Activated T-helper 9 cell treated with anti-CD3 and anti-CD28 coated beads, Interleukin-2, amount 50 U/mL, for 16 hours (primary cell): Measurements from ENCODE around the gene KDM4B.

Experiments
- DNase-seq: peaks from one replicate; pipeline ENCODE4 v3.0.0-alpha.2; 2020; ENCODE audit warnings: low read depth

KDM4B gene

DNA sequence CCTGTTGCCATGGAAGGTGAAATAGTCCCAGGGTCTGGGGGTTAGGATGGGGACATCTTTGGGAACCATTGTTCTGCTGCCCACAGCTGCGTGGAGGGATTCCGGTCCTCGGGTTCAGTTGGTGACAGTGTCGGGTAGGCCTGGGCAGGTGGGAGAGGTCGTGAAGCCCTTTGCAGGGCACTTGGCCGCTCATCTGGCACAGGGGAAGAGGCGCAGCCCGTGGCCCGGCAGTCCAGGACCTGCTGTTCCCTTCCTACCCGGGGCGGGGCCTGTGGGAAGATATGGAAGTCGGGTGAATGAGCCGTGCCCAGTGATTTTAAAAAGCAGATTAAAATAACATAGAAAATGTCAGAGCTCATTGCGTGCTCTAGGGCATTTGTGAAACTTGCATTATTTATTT, 44.8 kb downstream of the KDM4B start:
- DNase-seq: no peak

DNA sequence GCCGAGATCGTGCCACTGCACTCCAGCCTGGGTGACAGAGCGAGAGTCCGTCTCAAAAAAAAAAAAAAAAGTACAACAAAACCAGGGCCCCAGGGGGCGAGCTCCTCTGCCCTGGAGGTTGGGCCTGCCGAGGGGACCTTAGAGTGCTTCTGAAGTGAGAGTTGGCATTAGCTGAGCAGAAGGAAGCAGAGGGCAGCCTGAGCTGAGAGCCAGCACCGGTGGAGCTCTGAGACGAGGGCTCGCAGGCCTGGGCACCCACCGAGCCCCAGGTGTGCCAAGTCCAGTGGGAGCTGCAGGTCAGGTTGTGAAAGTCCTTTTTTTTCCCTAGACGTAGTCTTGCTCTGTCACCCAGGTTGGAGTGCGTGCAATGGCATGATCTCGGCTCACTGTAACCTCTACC, 46.0 kb downstream of the KDM4B start:
- no peak for DNase-seq

DNA sequence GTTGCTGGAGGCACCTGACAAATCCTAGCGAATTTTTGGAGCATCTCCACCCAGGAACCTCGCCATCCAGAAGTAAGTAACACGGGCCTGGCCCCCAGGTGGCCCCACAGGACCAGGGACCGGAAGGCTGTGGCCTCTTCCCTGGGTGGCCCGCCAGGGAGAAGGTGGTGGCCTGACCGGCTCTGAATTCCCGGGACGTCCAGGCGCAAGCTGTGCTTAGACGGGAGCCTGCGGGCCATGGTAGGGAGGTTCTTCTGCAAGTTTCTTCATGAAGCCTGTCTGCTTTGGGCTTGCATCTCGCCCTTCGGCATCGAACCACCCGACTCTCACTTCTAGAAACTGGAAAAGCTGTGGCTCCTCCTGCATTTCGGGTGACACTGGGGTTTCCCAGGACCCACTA, 47.4 kb downstream of the KDM4B start:
- DNase-seq: no peak

DNA sequence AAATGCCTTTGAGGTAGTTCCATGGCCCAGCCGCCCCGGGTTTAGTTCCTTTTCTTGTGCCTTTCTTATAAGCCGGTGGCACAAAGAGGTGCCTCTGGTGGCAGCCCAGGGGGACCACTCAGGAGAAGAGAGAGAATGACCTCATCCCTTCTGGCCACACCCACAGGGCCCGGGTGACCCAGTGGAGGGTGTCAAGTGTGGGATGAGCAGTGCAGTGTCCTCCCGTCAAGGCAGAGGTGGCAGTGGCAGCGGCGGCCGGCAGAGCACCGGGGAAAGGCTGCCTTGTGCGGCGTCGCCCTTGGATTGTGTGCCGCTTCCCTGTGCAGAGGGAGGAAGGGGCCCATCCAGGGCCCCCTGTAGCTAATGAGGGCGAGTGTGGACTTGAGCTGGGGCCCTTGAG, 47.9 kb downstream of the KDM4B start:
- DNase-seq: no peak

DNA sequence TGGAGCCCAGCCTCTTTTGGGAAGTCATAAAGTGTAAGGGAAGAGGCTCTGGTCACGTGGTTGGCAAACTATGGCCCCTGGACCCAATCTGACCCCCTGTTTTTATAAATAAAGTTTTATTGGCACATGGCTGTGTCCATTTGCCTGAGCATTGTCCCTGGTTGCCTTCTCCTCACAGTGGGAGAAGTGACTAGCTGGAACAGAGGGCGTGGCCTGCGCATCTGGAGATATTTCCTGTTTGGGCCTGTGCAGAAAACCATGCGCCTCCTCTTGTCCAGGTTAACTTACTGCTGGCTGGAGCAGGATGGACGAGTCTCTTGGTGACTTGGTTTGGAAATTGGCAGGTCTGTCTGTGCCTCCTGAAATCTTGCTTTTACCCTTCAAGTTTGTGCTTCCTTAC, 48.3 kb downstream of the KDM4B start:
- DNase-seq: no peak

DNA sequence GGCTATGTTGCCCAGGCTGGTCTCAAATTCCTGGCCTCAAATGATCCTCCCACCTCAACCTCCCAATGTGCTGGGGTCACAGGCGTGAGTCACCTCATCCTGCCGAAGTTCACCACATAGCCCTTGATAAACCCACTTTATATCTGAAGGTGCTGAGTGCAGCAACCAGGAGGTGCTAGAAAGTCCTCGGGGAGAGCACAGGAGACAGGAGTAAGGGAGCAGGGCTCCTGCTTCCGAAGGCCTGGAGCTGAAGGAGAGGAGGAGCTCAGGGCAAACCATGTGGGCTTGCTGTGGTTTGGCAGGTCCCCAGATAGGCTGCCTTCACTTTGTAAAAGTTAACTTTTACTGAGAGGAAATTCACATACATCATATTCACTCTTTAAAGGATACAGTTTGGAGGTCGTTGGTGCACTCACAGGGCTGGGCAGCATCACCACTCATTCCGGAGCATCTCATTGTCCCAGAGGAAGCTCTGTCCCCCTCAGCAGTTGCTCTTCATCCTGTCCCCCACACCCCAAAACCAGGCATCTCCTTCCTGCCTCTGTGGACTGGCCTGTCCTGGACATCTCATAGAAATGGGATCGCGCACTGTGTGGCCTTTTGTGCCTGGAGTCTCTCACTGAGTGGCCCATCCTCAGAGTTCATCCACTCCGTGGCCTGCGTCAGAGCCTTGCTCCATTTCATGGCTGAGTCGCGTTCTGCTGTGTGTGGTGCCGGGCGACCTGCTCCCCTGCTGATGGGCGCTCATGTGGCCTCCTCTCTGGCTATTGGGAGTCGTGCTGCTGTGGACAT, 49.5 kb downstream of the KDM4B start:
- no peak for DNase-seq

DNA sequence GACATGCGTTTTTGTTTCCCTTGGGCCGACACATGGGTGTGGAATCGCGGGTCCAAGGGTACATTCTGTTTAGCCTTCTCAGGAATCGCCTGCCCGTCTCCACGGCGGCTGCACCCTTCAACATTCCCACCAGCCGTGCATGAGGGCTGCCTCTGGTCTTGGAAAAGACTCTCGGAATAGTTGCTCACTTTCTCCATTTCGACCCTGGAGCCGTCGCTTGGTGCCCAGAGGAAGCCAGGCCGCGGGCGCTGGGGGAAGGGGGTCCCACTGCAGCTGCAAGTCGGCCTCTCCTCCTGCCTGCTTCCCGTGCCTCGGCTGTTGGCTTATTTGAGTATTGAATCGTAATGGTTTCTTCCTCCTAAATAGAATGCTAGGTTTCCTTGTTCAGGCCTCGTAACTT, 51.5 kb downstream of the KDM4B start:
- DNase-seq: no peak

DNA sequence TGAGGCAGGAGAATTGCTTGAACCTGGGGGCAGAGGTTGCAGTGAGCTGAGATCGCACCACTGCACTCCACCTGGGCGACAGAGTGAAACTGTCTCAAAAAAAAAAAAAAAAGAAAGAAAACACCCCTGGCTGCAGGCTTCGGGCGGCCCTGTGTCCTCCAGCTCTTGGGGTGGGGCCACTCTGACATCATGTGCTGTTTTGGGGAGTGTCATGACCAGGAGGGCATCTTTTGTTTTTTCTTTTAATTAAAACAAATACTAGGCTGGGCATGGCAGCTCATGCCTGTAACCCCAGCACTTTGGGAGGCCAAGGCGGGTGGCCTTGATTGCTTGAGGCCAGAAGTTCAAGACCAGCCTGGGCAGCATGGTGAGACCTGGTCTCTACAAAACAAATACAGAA, 52.1 kb downstream of the KDM4B start:
- no peak for DNase-seq

DNA sequence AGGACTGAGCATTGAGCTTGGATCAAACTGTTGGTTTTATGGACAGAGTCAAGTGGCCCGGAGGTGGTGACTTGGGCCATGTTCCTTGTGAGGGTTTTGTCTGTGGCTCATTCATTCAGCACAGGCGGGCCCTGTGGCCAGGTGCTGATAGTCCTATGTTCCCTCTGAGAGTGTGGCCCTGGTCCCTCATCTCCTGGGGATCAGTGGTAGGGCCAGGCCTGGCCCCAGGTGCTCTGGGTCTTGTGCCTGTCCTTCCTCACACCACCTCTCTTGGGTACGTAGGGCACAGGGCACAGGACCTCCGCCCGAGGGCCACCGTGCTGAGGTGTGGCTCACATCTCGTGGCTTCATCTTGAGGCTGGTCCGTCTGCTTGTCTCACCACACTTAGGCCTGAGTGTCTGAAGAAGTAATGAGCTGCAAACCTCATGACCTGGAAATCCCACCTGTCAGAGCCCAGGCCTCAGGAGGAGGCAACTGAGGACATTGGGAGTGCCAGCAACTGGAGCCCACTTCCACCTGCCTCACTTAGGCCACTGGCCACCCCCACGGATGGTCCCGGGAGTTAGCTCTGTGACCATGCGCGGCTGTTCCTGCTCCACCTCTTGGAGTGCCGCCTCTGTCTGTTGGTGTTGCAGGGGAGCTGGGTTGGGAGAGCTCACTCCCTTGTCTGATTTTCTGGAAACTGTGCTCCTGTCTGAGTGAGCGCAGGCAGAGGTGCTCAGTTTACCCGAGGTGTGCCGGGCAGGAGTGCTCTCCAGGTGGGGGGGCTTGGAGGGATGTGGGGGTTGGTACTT, 53.4 kb downstream of the KDM4B start:
- no peak for DNase-seq

DNA sequence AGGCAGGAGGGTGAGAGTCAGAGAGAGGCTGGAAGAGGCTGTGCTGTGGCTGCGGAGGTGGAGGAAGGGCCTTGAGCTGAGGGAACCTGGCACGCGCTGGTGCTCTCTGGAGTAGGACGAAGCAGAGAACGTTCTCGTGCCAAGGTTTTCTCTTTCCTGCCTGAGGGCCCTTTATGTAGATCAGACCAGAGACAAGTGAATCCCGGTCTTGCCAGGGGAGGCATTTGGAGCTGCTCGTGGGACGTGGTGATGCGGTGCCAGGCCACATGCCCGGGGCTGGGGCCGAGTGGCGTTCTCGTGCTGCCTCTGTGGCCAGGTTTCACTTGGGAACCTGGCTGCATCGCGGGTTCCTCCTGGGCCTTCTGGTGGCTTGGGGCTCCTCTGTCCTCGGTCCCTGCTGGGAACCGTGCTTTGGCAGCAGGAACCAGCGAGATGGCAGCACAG, 54.2 kb downstream of the KDM4B start:
- DNase-seq: no peak

DNA sequence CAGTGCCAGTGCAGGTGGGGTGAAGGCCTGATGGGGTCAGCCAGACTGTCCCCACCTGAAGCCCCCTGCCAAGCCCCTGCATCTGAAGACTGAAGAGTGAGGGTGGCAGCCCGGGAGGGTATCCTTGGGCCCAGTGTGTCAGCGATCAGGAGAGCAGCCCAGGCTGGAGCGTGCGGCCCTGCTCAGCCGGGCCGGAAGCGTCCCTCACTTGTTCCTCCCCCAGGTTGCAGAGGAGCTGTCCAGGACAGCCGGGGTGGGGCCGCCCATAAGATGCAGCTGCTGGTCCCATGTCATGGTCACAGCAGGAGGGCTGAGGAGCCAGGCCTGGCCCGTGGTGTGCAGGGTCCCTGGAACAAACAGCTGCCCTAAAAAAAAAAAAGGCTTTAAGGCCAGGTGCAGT, 55.4 kb downstream of the KDM4B start:
- DNase-seq: no peak

DNA sequence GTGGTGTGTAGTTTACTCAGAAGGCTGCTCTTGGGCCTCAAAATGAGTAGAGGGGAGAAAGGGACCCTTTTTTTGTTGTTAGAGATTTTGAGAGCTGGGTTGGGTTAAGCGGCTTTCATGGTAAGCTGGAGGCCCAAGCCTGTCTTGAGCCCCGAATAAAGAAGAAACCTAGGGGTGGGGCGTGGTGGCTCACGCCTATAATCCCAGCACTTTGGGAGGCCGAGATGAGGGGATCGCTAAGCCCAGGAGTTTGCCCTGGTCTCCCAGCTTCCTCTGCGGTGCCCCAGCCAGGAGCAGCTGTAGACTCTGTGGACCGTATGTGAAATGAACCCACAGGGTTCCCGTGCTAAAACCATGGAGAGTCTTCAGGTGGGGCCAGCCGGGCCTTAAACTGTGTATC, 56.1 kb downstream of the KDM4B start:
- no peak for DNase-seq

DNA sequence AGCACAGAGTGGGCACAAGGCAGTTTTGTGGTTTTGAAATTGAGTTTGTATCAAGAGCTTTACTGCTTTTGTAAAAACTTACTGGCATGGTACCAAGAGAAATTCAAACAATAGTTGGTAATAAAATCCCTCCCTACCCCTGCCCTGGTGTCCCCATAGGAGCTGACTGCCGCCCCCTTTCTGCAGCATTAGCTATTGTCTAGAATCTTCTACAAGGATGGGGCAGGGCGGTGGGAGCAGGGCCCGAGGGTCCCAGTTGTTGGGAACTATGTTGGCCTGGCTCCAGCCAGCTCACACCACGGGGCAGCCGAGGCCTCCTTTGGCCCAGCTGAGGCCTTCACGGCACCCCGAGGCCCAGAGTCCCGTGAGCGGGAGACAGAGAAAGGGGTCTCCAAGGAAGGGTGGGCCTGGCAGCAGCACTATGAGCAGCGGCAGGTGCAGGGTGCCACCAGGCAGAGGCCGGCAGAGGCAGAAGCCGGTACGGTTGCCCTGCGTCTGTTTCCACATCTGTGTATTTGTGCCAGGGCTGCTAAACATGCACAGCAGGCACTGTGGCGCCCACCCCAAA, 57.9 kb downstream of the KDM4B start:
- no peak for DNase-seq

DNA sequence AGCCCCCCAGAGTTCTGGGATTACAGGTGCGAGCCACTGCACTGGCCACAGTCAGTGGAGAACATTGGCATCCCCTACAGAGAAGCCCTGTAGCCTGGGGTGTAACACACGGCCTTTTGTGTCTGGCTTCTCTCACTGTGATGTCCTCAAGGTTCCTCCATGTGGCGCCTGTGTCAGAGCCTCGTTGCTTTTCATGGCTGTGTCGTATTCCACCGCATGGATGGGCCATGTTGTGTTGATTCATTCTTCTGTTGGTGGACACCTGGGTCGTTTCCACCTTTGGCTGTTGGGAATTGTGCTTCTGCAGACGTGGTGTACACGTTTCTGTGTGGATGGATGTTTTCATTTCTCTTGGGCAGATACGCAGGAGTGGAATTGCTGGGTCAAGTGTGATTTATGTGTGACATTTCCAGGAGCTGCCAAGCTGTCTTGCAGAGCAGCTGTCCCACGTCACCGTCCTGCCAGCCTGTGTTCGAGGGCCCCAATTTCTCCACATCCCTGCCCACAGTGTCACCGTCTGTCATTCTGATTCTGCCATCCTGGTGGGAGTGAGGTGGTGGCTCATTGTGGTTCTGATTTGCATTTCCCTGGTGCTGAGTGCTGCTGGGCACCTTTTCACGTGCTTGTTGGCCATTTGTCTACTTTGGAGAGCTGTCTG, 59.4 kb downstream of the KDM4B start:
- no peak for DNase-seq

DNA sequence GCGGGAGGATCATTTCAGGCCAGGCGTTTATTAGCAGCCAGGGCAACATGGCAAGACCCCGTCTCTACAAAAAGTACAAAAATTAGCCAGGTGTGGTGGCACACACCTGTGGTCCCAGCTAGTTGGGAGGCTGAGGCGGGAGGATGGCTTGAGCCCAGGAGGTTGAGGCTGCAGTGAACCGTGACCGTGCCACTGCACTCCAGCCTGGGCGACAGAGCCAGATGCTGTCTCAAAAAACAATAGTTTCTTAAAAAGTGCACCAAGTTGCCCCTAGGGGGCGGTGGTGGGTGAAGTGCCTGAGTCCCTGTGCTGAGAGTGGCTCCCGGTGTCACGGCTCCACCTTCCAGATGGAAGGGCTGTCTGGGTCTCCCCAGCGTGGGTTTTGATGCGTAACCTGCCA, 60.7 kb downstream of the KDM4B start:
- DNase-seq: peak; percentile 39

DNA sequence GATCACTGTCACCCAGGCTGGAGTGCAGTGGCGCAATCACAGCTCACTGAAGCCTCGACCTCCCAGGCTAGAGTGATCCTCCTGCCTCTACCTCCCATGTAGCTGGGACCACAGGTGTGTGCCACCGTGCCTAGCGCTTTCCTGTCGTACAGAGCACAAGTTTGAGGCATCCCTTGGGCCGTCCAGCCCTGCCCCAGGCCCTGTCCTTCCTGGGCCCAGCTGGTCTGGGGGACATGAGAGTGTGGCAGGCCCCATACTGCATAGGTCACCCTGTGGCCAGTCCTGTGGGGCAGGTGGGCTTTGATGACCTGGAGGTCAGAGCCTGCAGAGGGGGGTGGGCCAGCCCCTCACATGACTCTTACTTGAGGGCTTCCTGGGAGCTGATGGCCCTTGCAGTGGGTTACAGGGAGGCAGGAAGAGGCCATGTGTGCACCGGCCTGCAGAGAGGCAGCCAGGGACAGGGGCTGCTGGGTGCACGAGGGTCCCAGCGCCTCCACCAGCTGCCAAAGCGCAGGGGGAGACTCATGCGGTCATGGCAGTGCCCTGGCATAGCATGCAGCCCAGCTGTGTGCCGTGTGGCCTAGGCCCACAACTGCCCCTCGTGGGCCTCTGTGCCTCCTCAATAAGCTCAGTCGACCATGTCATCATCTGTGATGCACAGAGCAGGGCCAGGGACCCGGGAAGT, 61.4 kb downstream of the KDM4B start:
- no peak for DNase-seq

DNA sequence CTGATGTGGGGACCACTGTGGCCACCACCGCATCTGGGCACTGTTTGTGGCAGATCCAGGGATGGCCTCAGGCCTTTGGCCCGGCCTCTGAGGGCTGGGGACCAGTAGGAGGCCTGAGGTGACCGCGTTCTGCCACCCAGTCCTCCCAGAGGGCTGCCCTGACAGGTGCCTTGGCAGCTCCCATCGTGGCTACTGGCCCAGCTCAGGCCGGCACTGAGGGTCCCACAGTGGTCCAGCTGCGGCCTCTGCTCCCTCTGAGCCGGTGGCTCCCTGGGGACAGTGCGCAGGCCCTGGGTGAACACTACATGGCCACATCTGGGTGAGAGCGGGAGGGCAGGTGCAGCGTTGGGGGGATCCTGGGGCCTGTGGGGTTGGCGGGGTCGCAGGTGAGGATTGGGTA, 61.9 kb downstream of the KDM4B start:
- no peak for DNase-seq

DNA sequence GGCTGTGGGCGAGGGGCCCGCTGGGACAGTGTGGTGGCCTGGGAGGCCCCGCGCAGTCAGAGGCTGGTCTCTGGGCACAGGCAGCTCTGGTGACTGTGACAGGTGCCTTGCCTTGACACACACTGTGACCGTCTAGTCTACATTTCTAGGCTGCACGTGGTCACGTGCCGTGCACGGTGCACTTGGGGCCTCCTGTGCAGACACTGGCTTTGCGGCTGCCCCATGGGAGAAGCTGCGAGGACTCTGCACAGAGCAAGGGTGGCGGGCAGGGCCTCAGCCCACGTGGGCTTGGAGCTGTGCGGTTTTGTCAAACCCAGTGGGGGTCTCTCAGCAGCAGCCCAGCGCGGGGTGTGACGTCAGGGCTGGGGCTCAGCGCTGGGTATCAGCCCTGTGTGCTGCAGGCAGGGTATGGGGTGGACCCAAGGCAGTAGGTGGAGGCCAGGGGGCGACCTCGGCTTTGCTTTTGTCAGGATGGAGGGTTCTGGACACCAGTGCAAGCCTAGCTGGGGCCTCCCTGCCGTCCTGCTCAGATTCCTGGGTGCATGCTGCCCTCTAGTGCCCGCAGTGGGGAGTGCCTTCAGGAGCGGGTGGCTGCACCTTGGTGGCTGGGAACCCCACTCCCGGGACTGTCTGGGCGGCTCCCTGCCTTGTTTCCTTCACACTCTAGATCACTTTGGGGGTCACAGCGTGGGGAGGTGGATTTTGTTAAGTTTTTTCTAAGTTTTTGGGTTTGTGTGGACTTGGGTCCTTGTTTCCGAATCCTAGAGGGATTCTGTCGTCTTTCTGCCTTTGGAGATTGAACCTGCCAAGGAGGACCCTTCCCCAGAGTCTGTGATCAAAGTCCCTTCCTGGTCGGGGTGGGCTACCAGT, 62.6 kb downstream of the KDM4B start:
- peak; percentile 66 for DNase-seq

DNA sequence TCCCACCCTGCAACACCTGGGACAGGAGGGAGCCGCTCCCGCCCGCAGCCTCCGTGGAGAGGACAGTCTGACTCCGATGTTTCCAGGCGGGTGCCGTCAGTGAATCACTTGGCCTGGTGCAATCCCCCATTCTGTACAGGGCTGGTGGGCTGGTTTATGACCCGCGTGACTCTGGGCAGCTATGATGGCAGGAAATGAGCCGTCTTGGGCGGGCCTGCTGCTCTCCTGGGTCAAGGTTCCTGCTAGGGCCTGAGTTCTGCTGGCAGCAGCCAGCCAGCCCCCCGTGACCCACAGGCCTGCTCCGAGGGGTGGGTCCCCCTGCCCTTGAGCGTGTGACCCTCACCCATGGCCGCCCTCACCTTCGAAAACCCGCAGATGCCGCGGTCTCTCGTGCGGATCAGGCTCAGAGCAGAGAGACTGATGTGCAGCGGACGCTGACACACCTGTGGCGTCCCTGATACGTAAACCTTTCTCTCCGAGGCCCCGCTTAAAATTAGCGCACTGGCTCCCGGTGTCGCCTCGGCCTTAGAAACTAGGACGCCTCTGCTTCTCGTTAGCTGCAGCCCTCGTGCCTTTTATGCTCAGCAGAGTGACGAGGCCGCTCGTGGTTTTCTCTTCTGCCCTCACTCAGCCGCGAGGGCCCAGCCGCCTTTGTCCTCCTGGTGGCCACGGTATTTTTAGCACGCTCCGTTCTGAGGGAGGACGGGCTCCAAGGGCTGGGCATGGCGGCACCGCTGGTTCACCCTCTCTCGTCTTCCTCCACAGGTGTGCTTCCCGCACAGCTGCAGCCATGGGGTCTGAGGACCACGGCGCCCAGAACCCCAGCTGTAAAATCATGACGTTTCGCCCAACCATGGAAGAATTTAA, 63.4 kb downstream of the KDM4B start:
- no peak for DNase-seq

DNA sequence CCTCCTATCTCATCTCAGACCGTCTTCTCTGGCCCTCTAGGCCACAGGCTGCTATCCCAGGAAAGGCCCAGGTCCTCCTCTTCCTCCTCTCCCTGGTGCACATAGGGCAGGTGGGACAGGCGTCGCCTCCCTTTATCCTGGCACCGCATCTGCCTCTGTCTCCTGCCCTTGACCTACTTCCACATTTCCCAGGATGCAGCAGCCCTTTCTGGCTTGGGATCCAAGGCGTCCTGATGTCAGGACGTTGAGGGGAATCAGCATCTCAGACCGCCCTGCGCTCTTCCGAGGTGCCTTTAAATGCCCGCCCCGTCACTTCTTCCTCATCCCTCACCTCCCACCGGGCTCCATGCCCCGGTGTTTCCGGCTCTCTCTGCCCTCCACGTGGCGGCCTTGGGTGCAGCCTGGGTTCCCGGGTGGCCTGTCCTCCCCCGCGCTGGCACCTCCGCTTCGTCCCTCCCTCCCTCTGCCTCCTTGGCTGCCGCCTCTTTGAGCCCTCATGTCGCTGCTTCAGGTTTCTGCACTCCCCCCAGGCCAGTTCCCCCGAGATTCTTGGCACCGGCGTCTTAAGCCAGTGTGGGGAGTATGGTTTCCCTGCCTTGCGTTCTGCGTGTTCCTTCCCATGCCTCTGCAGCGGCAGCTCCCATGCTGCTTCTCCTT, 66.3 kb downstream of the KDM4B start:
- DNase-seq: no peak
